ENCODE measurements around the gene RB1.

DNA sequence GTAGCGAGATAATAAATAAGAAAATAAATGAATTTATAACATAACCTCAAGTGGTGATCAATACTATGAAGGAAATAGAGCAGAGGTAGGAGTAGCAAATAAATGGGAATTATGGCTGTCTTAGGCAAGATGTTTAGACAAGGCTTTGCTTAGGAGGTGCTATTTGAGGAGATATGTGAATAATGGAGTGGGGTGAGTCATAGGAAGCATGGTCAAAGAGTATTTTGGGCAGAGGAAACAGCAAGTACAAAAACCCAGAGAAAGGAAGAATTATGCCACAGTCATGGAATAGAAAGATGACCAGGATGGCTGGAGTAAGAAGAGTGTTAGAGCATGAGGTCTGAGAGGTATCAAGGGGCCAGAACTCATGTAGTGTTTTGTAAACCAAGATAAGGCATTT lies 142.9 kb downstream of the RB1 start:
- no peak for TF ChIP-seq EZH2 (IDR thresholded peaks at IDR 0.05)
- no peak for TF ChIP-seq POLR2AphosphoS5 (IDR thresholded peaks at IDR 0.05; ENCODE audit: borderline replicate concordance, low read depth, low read length)

Data from SK-N-MC (cell line).